GM23338 (cell line): Measurements from ENCODE around the gene CPSF3. TPM values are rescaled to one million over a fixed set of nuclear protein-coding genes. Genes with fewer than 3 reads are reported as not detected.

ENCODE experiments used
- ATAC-seq: fragments of 200-7000 bp; cut with Tn5 transposase; 3 replicates; pipeline ENCODE4 v1.9.1; 2020
- DNase-seq: peaks from one replicate; pipeline ENCODE4 v3.0.0-alpha.2; 2015; ENCODE audit warnings: low spot score
- H2AFZ ChIP-seq: fragments of 200-600 bp; sonication (generic); 2 replicates; pipeline ENCODE4 v1.8.0; 2016; ENCODE audit warnings: antibody characterized with exemption, mild to moderate bottlenecking, moderate library complexity
- H3F3A ChIP-seq: fragments of 200-600 bp; sonication (generic); replicated peaks from 2 replicates; pipeline ENCODE4 v1.8.0; 2017; ENCODE audit warnings: antibody characterized with exemption, mixed run types, low read depth
- H3K27ac ChIP-seq: fragments of 200-600 bp; sonication (generic); 2 replicates; pipeline ENCODE4 v1.6.1; 2016; ENCODE audit warnings: low read depth
- H3K27me3 ChIP-seq: fragments of 200-600 bp; sonication (generic); 2 replicates; pipeline ENCODE4 v1.8.0; 2016; ENCODE audit warnings: mild to moderate bottlenecking, mixed run types, moderate library complexity; ENCODE audit not compliant: insufficient read depth
- H3K36me3 ChIP-seq: fragments of 200-600 bp; sonication (generic); 2 replicates; pipeline ENCODE4 v1.8.0; 2016; ENCODE audit warnings: mild to moderate bottlenecking; ENCODE audit not compliant: insufficient read depth
- H3K4me1 ChIP-seq: fragments of 200-600 bp; sonication (generic); 2 replicates; pipeline ENCODE4 v1.8.0; 2016; ENCODE audit warnings: mild to moderate bottlenecking, moderate library complexity; ENCODE audit not compliant: insufficient read depth
- H3K4me2 ChIP-seq: fragments of 200-600 bp; sonication (generic); 2 replicates; pipeline ENCODE4 v1.7.1; 2017; ENCODE audit warnings: mixed run types
- H3K4me3 ChIP-seq: fragments of 200-600 bp; sonication (generic); 2 replicates; pipeline ENCODE4 v1.6.1; 2016; ENCODE audit warnings: mixed run types
- H3K79me2 ChIP-seq: fragments of 200-600 bp; sonication (generic); replicated peaks from 2 replicates; pipeline ENCODE4 v1.8.0; 2017; ENCODE audit warnings: mild to moderate bottlenecking; ENCODE audit not compliant: insufficient read depth
- H3K9me2 ChIP-seq: fragments of 200-600 bp; sonication (generic); 2 replicates; pipeline ENCODE4 v1.8.0; 2017; ENCODE audit not compliant: insufficient read depth
- H4K20me1 ChIP-seq: fragments of 200-600 bp; sonication (generic); replicated peaks from 2 replicates; pipeline ENCODE4 v1.8.0; 2017; ENCODE audit warnings: mild to moderate bottlenecking; ENCODE audit not compliant: insufficient read depth
- H3K27ac Mint-ChIP-seq: 2 replicates; pipeline ENCODE4 v1.8.0; 2020; ENCODE audit warnings: inconsistent platforms, mild to moderate bottlenecking, moderate library complexity, mixed read lengths
- H3K27me3 Mint-ChIP-seq: 3 replicates; pipeline ENCODE4 v1.8.0; 2022; ENCODE audit warnings: low read depth, mild to moderate bottlenecking, moderate library complexity, mixed read lengths, inconsistent platforms; ENCODE audit not compliant: insufficient read depth, poor library complexity
- H3K36me3 Mint-ChIP-seq: 3 replicates; pipeline ENCODE4 v1.8.0; 2021; ENCODE audit warnings: low read depth, mild to moderate bottlenecking, inconsistent platforms, moderate library complexity, mixed read lengths
- H3K4me1 Mint-ChIP-seq: 3 replicates; pipeline ENCODE4 v1.8.0; 2020; ENCODE audit warnings: mild to moderate bottlenecking, inconsistent platforms, mixed read lengths
- H3K4me3 Mint-ChIP-seq: 3 replicates; pipeline ENCODE4 v1.8.0; 2021; ENCODE audit warnings: moderate library complexity, mild to moderate bottlenecking, inconsistent platforms, mixed read lengths
- H3K9me3 Mint-ChIP-seq: 3 replicates; pipeline ENCODE4 v1.8.0; 2020; ENCODE audit warnings: moderate library complexity, mild to moderate bottlenecking, inconsistent platforms, mixed read lengths
- CTCF ChIP-seq, 2 experiments: fragments of 200-600 bp in 1 of 2; sonication (generic) in 1 of 2; conservative IDR thresholded peaks; 2 replicates each; pipeline versions ENCODE4 v1.5.1 to v1.6.1; 2016 to 2017; ENCODE audit warnings: antibody characterized with exemption in 2 of 2, low read depth in 2 of 2, mild to moderate bottlenecking in 2 of 2, moderate library complexity in 1 of 2
- ETS1 ChIP-seq: IDR thresholded peaks from 2 replicates; pipeline ENCODE4 v1.6.1; 2016; ENCODE audit warnings: antibody characterized with exemption
- EZH2 ChIP-seq: fragments of 200-600 bp; sonication (generic); IDR thresholded peaks from one replicate; pipeline ENCODE4 v1.8.0; 2017; ENCODE audit warnings: antibody characterized with exemption, mild to moderate bottlenecking, low read depth; ENCODE audit not compliant: unreplicated experiment
- EZH2phosphoT487 ChIP-seq: fragments of 200-600 bp; sonication (generic); IDR thresholded peaks from one replicate; pipeline ENCODE4 v1.8.1; 2018; ENCODE audit warnings: antibody characterized with exemption; ENCODE audit not compliant: unreplicated experiment
- JUNB ChIP-seq: IDR thresholded peaks from one replicate; pipeline ENCODE4 v1.6.1; 2016; ENCODE audit warnings: antibody characterized with exemption; ENCODE audit not compliant: unreplicated experiment
- REST ChIP-seq: IDR thresholded peaks from one replicate; pipeline ENCODE4 v1.6.1; 2018; ENCODE audit warnings: antibody characterized with exemption; ENCODE audit not compliant: unreplicated experiment
- ZNF114 ChIP-seq: fragments of 250-450 bp; sonication (Bioruptor Pico); IDR thresholded peaks from 2 replicates; pipeline ENCODE4 v1.5.0; 2020; ENCODE audit warnings: mild to moderate bottlenecking, moderate library complexity
- ZNF462 ChIP-seq: fragments of 250-450 bp; sonication (Bioruptor Pico); IDR thresholded peaks from 2 replicates; pipeline ENCODE4 v1.5.0; 2020; ENCODE audit warnings: mild to moderate bottlenecking, moderate library complexity
- polyA plus RNA-seq: library from polyadenylated mRNA; unstranded; fragments of >200 nt; fragmentation: Nextera tagmentation; extraction: Ambion mirVana; gene quantifications from 2 replicates; pipeline ENCODE4 v1.2.1, GENCODE V29; 2016
- total RNA-seq: library from RNA; depleted of rRNA; stranded (reverse); fragments of >200 nt; shearing (Covaris generic); gene quantifications from 2 replicates; pipeline ENCODE4 v1.2.3, GENCODE V29; 2014

The CPSF3 gene
- total and polyA plus RNA-seq, 2 experiments from 2014 or later: 77.1 to 105 TPM

- Histone ChIP-seq H3K36me3 (no peaks in the 10 kb centered on the region; the same call in 1 of the 2 replicates), H3K79me2 (no peaks in the 10 kb centered on the region), H3K4me2 (no peak overlapping the region), H2AFZ (no peak overlapping the region), H3K27me3 (no peaks in the 10 kb centered on the region), H3K4me3 (no peak overlapping the region), H3F3A (no peaks in the 10 kb centered on the region), H3K4me1 (peaks cover 1% of the 10 kb centered on the region; the same call in 1 of the 2 replicates), H4K20me1 (no peaks in the 10 kb centered on the region), H3K9me2 (no peaks in the 10 kb centered on the region), H3K27ac (no peak overlapping the region)
- no peak overlapping the region for H3K4me3 Mint-ChIP-seq
- peaks cover 11% of the 10 kb centered on the region; the same call in 2 of the 3 replicates for H3K4me1 Mint-ChIP-seq
- H3K9me3 Mint-ChIP-seq: no peaks in the 10 kb centered on the region
- H3K36me3 Mint-ChIP-seq: peaks cover 22% of the 10 kb centered on the region
- peaks cover 2% of the 10 kb centered on the region for H3K27me3 Mint-ChIP-seq
- ATAC-seq (no peak), DNase-seq (no peak)
- TF ChIP-seq ZNF462 (CRISPR knock-in tag) (no peak), ZNF114 (CRISPR knock-in tag) (no peak), ETS1 (no peak)
- H3K27ac Mint-ChIP-seq: no peak overlapping the region
These were observed 40.7 kb upstream of the CPSF3 start for GRCh38 chr2:9382604-9383235.

GRCh38 chr2:9384521-9384920 lies 38.9 kb upstream of the CPSF3 start:
- Histone ChIP-seq H3K4me2 (no peak overlapping the region), H3K4me3 (no peak overlapping the region), H2AFZ (no peak overlapping the region), H3K79me2 (no peaks in the 10 kb centered on the region), H3K36me3 (no peaks in the 10 kb centered on the region; the same call in 1 of the 2 replicates), H3F3A (no peaks in the 10 kb centered on the region), H3K27ac (no peak overlapping the region), H4K20me1 (no peaks in the 10 kb centered on the region), H3K9me2 (no peaks in the 10 kb centered on the region), H3K27me3 (no peaks in the 10 kb centered on the region), H3K4me1 (no peaks in the 10 kb centered on the region)
- Mint-ChIP-seq H3K27me3 (peaks cover 2% of the 10 kb centered on the region), H3K27ac (no peak overlapping the region), H3K4me3 (no peak overlapping the region), H3K36me3 (peaks cover 26% of the 10 kb centered on the region), H3K4me1 (no peaks in the 10 kb centered on the region), H3K9me3 (no peaks in the 10 kb centered on the region)
- DNase-seq: no peak
- no peak for ATAC-seq
- TF ChIP-seq EZH2: no peak
- no peak for TF ChIP-seq JUNB
- no peak for TF ChIP-seq REST
- no peak for TF ChIP-seq CTCF (conservative IDR thresholded peaks at IDR 0.05; ENCODE audit: low read depth in 2 of 2)
- TF ChIP-seq EZH2phosphoT487: no peak
